ENCODE data around the gene NID1.

DNA sequence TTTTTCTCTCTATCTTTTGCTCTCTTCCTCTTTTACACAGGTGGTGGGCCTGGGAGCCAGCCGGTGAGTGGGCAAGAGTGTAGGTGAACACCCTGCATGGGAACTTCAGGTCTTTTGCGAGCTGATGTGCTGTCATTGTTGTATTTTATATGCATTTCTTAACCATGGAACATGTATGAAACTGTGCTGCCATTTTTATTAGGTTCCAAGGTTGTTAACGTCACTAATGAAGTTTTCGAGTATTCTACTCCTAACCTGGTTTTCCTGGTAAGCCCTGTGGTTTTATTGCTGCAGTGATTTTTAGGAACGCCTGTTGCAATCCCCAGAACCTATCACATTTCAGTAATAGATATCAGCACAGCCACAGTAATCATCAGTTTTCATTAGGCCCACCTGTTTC, 14.8 kb upstream of the NID1 start:
- TF ChIP-seq CTCF (IDR thresholded peaks at IDR 0.05; ENCODE audit: low read length), result no peak
- no peak for TF ChIP-seq EZH2phosphoT487 (IDR thresholded peaks at IDR 0.05; ENCODE audit: low read length)
- TF ChIP-seq EZH2 (optimal IDR thresholded peaks at IDR 0.05; ENCODE audit: low read depth, low read length), result no peak
